GM21390 (cell line): Measurements from ENCODE around the gene WDR7.

Experiments
- ATAC-seq: cut with Tn5 transposase; IDR thresholded peaks from one replicate; pipeline ENCODE4 v1.9.1; 2021; ENCODE audit not compliant: unreplicated experiment

Gene WDR7

GRCh38 chr18:57026316-57026715 is 375.2 kb downstream of the WDR7 start:
- no peak for ATAC-seq

- ATAC-seq = no peak
Observed at GRCh38 chr18:57027190-57027708, 376.1 kb downstream of the WDR7 start.

DNA sequence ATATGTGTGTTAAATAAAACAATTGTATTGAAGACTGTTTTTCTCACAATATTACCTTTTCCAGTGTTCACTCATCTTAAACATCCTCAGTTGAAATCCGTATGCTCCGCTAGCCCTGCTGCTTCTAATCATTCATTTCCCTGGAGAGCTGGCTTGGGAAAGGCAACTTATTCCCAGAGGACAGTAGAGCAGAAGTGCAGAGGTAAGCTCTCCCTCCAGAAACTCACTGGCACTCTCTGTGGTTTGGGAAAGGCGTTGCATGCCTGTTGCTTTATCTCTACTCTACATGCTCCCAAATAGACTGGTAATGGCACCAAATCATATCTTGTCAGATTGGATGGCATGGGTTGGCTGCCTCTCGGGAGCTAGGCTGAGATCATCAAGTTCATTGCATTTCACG is 378.6 kb downstream of the WDR7 start:
- no peak for ATAC-seq

GRCh38 chr18:57030417-57030816 is 379.3 kb downstream of the WDR7 start:
- no peak for ATAC-seq

DNA sequence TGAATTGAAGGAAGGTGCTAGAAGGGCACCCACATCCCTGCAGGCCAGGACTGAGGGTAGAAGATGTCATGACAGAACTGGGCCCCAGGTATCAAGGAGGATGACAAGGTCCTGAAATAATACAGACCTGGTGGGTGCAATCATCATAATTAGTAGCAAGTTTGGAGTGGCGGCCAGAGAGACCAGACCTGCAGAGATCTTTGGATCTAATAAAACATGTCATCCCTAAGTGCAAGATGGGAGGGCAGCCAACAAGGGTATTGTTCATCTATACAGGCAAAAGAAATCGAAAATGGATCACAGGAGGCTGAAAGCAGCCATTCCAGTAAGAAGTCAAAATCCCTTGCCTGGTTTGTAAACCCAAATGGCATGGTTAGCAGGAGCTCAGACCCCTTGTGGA is 384.4 kb downstream of the WDR7 start:
- no peak for ATAC-seq

DNA sequence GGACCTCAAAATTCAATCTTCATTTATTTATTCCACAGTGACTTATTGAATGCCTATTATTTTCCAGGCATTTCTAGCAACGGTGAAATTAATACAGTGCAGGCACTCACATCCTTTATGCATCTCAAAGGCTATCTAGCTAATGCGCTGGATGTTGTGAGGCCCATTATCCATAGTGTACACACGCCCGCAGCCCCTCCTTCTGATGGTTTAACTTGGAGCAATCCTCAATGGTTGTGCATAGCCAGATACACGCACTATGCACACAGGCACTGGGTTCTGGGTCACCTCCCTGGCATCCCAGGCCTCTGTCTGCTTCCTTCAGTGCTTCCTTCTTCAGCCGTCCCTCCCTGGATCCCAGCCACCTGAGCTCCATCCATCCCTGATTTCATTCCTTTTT is 387.2 kb downstream of the WDR7 start:
- no peak for ATAC-seq

GRCh38 chr18:57040175-57040574 is 389.0 kb downstream of the WDR7 start:
- no peak for ATAC-seq

DNA sequence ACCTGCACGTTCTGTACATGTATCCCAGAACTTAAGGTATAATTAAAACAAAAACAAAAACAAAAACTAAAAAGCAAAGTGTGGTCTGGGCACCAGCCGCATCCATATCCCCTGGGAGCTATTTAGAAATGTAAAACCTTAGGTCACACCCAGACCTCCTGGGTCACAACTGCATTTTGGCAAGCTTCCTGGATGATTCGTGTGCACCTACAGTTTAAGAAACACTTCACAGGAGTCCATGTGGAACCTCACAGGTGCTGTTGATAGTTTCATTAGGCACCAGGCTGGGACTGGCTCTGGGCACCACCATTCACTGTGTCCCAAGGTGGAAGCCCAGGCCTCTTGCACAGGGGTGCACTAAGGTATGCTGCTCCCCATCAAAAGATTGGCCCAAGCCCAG is 392.1 kb downstream of the WDR7 start:
- ATAC-seq = no peak

- no peak for ATAC-seq
Observed at GRCh38 chr18:57048351-57048750, 397.2 kb downstream of the WDR7 start.

GRCh38 chr18:57048859-57049258 is 397.7 kb downstream of the WDR7 start:
- ATAC-seq = no peak

DNA sequence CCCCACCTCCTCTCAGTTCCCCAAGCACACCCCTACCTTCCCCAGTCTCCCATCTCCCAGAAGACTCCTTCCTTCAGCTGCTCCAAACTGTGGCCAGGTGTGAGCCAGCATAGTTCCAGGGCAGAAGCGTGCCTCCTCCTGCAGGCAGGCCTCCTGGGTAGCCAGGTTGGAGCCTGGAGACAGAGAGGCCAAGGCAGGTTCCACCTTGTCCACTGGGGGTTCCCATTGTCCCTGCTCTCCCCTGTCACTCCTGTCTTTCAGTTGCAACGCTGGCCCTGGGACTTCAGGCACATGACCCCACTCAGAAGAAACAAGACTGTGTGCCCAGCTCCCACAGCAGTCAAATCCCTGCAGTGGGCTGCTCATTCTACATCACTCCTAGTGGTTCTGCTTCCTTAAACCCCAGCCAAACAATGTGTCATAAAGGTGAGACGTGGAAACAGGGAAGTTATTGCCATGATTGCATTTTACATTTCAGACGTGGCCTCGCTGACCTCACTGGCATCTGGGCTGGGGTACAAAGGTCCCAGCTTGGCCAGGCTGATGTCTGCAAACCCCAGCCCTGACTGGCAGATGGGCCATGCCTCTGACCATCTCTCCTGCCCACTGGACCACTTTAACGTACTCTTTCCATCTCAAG is 399.3 kb downstream of the WDR7 start:
- ATAC-seq = no peak

DNA sequence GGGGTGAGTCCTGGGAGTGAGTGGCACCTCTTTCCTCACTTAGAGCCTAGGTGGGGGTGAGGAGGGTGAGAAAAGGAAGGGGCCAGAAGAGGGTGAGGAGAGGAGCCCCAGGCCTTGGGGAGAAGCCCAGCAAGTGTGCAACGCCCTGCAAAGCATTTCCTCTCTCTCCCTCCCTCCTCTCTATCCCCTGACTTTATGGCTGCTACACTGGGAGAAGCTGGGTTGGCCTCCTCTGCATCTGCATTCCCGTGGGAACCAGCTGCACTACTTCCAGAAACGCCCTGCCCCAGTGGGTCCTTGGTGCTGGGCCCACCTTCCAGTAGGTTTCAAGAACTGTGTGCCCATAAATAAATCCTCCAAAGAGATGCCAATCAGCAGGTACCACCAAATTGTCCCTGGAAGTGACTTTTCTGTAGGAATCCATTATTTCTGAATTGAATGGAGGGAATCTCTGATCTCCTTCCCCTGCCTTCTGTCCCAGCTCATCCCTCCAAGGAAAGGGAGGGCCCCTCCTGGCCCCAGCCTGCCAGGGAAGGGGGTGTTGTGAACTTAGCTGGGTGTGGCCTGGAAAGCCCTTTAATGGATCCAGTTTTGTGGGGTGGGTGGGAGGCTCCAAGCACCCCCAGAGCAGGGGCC is 400.0 kb downstream of the WDR7 start:
- no peak for ATAC-seq

- no peak for ATAC-seq
Observed at GRCh38 chr18:57051657-57052044, 400.5 kb downstream of the WDR7 start.

- no peak for ATAC-seq
Observed at GRCh38 chr18:57052173-57052572, 401.0 kb downstream of the WDR7 start.

- ATAC-seq = no peak
Observed at GRCh38 chr18:57052759-57053158, 401.6 kb downstream of the WDR7 start.

DNA sequence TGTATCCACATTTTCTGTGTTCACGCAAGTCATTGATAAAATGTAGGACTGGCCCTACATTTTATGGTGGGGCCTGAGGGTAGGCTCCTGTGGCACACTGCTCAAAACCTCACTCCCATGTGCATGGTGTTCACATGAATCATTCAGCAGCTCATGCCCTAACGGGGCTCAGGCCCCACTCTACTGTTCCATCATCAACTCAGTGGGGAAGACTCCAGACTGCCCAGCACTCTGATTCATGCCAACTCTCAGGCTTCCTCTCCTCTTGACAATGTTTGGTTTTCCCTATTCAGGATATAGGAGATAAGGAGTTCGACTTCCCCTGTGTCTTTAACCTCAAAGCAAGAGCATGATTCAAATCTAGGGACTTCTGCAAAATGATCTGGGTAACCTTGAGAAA is 403.7 kb downstream of the WDR7 start:
- no peak for ATAC-seq

DNA sequence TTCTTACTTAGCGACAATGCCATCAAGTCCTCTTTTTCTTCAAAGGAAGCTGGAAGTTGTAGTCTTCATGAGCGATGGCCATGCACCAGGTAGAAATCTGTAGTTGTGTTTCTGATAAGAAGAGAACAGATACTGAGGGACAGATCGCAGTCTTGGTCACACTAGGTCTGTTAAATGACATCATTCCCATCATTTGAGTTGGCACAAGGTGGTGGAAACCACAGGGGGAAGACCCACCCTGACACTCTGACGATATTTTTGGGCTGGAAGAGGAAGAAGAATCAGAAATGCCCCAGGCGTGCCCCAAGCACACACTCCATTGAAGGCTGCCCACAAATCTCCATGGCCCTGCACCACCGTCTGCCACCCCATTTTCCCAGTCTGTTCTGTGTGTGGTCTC is 406.7 kb downstream of the WDR7 start:
- peak; percentile 74 for ATAC-seq

DNA sequence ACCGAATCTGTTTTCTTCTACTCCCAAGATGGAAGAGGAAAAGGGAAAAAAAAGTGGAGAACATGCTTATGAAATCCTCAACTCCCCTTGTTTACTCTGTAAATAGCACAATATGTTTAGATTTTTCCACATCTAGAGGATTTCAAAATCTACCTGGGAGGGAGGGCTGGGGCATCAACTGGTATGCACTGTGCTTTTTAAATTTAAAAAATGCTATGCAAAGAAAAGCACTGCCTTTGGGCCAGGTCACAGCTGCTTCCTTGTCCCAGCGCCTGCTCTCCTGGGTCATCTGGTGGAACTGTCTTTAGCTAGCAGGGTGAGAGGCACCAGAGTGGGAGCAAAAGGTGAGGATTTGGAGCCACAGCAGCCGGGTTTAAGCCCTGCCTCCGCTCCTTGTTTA is 407.6 kb downstream of the WDR7 start:
- no peak for ATAC-seq

GRCh38 chr18:57059366-57059765 is 408.2 kb downstream of the WDR7 start:
- ATAC-seq = no peak

DNA sequence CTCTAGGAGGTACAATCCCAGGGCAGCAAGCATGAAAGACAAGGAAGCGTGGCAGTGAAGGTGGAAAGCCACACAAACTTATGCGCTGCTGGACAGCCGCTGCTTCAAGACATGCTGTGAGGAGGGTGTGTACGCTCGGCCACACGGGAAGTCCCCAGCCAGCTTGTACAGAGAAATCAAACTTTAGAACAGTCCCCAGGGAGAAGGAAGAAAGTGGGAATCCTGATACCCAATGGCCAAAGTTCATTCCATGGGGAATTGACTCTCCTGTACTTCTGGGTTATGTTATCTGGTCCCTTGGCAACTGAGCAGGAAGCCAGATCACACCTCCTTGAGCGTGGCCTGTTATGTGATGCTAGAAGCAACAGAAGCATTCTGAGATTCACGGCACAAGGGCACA is 409.7 kb downstream of the WDR7 start:
- ATAC-seq = no peak

DNA sequence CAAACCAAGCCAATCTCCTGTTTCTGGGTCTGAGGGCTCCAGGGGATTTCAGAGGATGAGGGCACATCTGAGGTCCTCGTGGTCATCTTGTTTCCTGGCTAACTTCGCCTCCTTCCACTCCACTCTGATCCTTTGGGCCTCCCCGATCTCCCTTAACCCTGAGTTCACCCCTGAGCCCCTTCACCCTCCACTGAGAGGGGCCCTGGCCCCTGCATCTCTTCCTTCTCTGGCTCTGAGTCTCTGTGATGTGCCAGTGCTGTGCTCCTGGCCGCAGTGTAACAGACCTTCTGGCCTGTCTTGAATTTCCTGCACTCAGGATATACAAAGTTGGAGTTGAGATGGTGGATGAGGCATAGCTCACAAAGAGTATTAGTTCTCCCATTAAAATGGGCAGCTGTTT is 411.0 kb downstream of the WDR7 start:
- ATAC-seq = no peak

- no peak for ATAC-seq
Observed at GRCh38 chr18:57062844-57063243, 411.7 kb downstream of the WDR7 start.

GRCh38 chr18:57063601-57064103 is 412.5 kb downstream of the WDR7 start:
- ATAC-seq = no peak
